ENCODE results near the gene PDIA6.

PDIA6 gene

GRCh38 chr2:10848541-10848940, 36.0 kb upstream of the PDIA6 start:
- TF ChIP-seq, protein P1, sequence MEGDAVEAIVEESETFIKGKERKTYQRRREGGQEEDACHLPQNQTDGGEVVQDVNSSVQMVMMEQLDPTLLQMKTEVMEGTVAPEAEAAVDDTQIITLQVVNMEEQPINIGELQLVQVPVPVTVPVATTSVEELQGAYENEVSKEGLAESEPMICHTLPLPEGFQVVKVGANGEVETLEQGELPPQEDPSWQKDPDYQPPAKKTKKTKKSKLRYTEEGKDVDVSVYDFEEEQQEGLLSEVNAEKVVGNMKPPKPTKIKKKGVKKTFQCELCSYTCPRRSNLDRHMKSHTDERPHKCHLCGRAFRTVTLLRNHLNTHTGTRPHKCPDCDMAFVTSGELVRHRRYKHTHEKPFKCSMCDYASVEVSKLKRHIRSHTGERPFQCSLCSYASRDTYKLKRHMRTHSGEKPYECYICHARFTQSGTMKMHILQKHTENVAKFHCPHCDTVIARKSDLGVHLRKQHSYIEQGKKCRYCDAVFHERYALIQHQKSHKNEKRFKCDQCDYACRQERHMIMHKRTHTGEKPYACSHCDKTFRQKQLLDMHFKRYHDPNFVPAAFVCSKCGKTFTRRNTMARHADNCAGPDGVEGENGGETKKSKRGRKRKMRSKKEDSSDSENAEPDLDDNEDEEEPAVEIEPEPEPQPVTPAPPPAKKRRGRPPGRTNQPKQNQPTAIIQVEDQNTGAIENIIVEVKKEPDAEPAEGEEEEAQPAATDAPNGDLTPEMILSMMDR (conservative IDR thresholded peaks at IDR 0.05; ENCODE audit: low read depth, low read length), result no peak
- H3K4me3 ChIP-seq (ENCODE audit: low read depth, low read length), result no peak overlapping the region
- no peak for DNase-seq (ENCODE audit: low read depth)

DNA sequence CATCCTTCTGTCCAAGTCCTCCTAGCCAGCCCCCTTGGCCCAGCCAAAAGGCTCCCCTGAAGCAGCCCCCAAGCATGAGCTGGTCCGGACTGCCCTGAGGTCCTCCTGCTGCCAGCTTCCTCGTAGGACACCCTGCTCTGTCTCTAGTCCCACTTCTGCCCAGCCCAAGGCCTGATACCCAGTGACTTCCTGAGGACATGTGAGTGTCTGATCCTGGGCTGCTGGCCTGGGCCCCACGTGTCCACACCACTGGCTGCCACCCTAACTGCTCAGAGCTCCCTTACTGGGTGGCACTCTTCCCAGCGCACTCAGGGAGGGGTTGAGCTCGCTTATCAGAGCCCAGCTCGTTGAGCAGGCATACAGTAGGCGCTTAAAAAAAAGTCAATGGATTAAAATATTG, 34.4 kb upstream of the PDIA6 start:
- TF ChIP-seq, protein P1 (conservative IDR thresholded peaks at IDR 0.05; ENCODE audit: low read depth, low read length), result no peak

GRCh38 chr2:10846110-10846861, 33.7 kb upstream of the PDIA6 start:
- TF ChIP-seq, protein P1 (conservative IDR thresholded peaks at IDR 0.05; ENCODE audit: low read depth, low read length), result no peak
- no peak overlapping the region for H3K4me3 ChIP-seq (ENCODE audit: low read depth, low read length)
- DNase-seq (ENCODE audit: low read depth), result no peak

More for the DNA sequence above, 34.4 kb upstream of the PDIA6 start:
- DNase-seq (ENCODE audit: low read depth), result no peak
- H3K4me3 ChIP-seq (ENCODE audit: low read depth, low read length), result no peak overlapping the region

- H3K4me3 ChIP-seq (ENCODE audit: low read depth, low read length), result no peak overlapping the region
- no peak for DNase-seq (ENCODE audit: low read depth)
- TF ChIP-seq, protein P1 (conservative IDR thresholded peaks at IDR 0.05; ENCODE audit: low read depth, low read length), result no peak
These were observed 33.1 kb upstream of the PDIA6 start for GRCh38 chr2:10845640-10846039.

- peak; percentile 49 for DNase-seq (ENCODE audit: low read depth)
- H3K4me3 ChIP-seq (ENCODE audit: low read depth, low read length), result no peak overlapping the region
- TF ChIP-seq, protein P1 (conservative IDR thresholded peaks at IDR 0.05; ENCODE audit: low read depth, low read length), result no peak
These were observed 31.5 kb upstream of the PDIA6 start for GRCh38 chr2:10844097-10844496.

- no peak for DNase-seq (ENCODE audit: low read depth)
- TF ChIP-seq, protein P1 (conservative IDR thresholded peaks at IDR 0.05; ENCODE audit: low read depth, low read length), result no peak
- no peak overlapping the region for H3K4me3 ChIP-seq (ENCODE audit: low read depth, low read length)
These were observed 29.9 kb upstream of the PDIA6 start for GRCh38 chr2:10842506-10842905.
